Activated CD4-positive, CD25-positive, alpha-beta regulatory T cell treated with anti-CD3 and anti-CD28 coated beads, Interleukin-2, amount 50 U/mL, for 24 hours (primary cell): ENCODE measurements around the gene S100P.
A peak's percentile ranks its signal among the peaks of the same experiment; 100 is the strongest.

Experiments
- ATAC-seq, 2 donors: fragments of 150-1000 bp; cut with Tn5 transposase; one replicate each; pipeline ENCODE4 v1.10.0; 2021; ENCODE audit warnings: mild to moderate bottlenecking in 1 of 2, moderate library complexity in 1 of 2

Gene S100P

DNA sequence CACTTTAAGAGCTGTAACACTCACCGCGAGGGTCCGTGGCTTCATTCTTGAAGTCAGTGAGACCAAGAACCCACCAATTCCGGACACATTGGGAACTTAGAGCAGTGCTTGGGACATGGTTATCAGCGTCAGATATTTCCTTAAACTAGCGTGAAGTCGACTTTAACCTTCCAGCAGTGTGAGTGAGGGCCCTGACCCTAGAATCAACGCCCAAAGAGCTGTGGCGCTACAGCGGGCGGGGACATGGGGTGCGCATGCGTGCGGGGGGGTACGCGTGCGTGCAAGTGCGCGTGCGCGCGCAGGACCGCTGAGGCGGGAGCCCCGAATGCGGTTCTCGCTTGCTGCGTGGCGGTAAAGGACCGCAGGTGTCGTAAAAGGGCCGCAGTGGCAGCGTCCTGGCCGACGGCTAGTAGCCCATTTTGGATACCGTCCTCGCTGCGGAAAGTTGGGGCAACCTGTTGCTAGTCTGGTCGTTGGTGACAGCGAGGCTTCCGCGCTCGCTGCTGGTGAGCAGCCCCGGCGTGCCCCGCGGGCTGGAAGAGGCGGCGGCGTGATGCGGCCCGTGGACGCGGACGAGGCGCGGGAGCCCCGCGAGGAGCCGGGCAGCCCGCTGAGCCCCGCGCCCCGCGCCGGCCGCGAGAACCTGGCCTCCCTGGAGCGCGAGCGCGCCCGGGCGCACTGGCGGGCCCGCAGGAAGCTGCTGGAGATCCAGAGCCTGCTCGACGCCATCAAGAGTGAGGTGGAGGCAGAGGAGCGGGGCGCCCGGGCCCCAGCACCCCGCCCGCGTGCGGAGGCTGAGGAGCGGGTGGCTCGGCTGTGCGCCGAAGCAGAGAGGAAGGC, 19.8 kb upstream of the S100P start:
- peak; percentile 83 to 87 for ATAC-seq

DNA sequence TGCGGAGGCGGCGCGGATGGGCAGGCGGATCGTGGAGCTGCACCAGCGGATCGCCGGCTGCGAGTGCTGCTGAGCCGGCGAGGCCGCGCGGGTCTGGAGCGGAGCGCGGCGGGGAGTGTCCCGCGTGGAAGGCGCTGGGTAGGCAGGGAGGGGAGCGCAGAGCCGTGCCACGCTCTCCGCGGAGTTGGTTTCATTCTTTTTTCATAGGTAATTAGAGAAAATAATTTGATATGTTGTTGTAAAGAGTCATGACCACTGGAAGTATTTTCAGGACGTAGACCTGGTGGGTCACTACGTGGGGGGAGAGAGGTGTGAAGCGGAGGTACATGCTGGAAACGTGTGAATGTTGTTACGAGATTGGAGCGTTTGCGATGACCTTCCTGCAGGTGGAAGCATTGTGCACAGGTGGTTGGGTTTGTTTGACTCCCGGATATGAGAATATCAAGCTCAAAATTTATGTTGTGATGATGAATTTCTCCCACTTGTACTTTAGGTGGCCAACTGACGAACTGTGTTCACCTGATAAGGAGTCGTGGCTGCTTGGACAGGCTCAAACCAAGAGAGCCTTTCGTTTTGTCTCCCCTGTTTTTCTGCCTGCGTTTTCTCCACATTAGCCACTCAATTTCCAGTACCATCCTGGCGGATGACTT, 19.1 kb upstream of the S100P start:
- ATAC-seq: peak; percentile 32 to 44

DNA sequence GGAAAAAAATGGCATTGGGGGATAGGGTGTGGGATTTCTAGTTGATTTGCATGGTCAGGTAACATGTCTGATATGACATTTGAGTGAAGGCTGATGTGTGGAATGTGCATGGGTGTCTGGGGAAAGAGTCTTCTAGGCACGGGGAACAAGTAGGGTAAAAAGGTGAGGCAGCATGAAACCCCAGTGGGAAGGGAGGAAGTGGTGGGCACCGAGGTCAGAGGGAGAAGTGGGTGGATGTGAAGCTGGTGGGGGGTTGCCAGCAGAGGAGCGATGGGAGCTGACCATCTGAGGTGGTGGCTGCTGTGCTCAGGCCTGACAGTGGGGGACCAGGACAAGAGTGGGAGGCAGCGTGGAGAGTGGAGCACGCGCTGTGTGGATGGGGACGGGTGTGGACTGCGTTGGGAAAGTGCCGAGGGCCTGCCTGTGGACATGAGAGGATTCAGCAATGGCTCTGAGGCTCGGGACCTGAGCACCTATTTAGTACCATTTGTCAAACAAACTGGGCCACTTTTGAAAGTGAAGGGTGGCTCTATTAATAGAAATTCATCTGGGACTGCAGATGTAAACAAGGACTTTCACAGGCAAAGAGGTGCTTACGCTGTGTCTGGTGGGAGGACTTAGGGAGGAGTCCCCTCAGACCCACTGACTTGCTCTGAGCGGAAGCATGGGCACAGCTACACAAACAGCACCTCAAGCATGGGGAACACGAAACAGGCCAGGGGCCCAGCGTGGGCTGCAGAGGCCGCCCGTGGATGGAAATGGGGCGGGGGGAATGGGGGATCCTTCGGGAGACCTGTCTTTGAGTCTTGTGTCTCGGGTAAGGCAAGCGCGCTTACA, 16.7 kb upstream of the S100P start:
- ATAC-seq: no peak

DNA sequence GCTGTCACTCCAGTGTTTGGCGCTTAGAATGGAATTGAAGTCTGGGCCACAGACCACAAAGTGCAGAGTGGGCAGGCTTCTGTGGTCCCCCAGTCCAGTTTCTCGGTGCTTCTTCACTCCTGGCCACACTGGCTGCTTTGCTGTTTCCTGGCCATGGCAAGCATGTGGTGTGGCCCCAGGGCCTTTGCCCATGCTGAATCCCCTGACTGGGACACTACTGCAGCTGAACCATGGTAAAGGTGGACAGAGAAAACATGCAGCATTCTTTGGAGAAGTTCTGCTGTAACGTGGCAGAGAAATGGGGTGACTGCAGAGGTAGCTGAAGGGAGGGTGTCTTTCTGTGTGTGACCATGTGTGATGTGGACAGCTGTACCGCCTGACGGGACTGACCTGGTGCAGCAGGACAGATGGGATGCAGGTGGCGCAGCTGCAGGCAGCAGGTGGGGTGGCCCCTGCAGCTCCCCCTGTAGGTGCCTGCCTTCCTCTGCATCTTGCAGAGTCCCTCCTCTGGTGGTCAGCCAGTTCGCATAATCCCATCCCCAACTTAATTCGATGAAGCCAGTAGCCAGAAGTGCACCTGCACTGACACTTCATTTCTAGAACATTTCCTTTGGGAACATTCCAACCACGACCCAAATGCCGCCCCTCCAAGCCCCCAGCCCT, 13.2 kb upstream of the S100P start:
- ATAC-seq: no peak

DNA sequence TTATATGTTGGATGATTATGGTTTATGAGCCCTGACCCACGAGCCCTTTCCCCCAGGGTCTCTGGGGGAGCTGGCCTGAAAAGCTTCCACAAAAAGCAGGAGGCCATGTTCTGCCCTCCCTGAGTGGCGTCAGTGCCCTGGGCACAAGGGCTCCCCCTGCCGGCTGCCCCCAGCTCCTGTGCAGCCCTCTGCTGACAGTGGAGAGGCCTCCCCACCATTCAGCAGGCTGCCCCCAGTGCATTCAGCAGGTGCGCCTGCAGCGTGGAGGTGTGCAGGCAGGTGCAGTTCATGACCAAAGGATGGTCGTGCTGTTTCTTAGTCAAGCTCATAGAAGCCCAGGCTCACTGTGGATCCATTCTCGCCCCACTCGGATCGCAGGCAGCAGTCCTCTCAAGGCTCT, 12.5 kb upstream of the S100P start:
- ATAC-seq: no peak

DNA sequence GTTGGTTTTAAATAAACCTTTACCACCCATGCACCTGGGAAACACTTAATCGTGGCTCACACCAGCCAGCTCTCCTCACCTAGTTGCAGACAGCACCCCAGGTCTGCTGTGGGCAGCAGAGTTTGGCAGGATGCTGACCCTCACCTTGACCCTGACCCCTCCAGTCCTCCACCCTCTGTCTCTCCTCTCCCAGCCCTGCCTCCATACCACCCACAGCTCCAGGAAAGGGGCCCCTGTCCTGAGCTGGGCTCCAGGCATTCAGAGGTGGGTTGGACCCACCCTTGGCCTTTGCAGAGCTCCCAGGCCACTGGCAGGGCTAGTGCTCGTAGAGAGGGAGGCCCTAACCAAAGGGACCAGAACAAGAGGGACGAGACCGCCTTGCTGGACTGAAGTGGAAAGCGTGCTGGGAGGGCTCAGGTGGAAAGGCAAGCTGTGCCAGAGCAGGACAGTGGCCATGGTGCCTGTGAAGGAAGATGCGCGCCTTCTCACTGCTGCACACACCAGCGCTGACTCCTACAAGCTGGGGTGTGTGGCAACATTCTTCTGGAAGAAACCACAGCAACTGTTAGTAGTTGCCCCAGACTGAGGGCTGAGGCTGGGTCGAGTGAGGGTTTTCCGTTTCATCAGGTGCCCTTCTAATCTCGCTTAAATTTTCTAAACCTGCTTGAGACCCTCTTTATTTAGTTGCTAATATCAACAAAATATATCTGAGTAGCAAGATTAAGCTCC, 10.7 kb upstream of the S100P start:
- no peak for ATAC-seq

DNA sequence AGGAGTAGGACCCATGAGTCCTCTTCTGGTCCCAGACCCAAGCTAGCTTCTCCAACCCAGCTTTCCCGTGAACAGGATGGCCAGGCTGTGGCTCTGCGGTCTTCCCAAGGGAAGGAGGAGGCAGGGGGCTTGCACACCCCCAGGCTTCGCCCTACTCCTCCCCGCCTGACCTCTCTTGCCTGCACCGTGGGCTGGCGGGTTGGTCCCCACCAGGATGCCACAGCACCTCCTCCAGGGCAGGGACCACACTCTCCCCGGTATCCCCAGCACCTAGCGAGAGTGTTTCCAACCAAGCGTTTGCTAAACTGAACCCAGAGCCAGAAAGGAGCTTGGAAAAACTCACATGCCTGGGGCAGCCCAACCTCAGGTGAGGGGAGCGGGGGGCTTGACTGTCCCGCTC, 9.0 kb upstream of the S100P start:
- ATAC-seq: no peak

DNA sequence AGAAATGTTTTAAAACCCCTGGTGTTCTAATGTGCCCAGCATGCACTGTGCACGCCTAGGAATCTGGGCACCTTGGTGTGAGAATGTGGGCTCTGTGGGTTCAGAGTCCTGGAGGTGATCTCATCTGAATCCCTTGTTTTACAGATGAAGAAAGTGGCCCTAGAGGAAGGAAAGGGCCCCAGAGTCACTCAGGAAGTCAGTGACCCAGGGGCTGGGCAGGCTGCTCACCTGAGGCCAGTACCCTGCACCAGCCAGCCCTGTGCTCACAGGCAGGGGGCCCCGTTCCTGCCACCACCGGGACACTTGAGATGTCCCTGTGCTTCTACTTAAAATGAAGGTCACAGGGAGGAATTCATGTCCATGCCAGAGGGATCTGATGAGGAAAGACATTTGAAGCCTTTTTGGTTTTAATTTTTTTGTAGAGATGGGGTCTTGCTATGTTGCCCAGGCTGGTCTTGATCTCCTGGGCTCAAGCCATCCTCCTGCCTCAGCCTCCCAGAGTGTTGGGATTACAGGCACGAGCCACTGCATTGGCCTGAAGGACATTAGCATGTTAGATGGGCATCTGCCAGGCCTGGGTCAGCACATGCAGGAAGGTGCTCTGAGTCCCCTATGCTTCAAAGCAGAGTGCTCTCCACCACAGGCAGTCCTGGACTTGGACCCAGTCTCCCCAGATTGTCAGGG, 7.4 kb upstream of the S100P start:
- no peak for ATAC-seq

DNA sequence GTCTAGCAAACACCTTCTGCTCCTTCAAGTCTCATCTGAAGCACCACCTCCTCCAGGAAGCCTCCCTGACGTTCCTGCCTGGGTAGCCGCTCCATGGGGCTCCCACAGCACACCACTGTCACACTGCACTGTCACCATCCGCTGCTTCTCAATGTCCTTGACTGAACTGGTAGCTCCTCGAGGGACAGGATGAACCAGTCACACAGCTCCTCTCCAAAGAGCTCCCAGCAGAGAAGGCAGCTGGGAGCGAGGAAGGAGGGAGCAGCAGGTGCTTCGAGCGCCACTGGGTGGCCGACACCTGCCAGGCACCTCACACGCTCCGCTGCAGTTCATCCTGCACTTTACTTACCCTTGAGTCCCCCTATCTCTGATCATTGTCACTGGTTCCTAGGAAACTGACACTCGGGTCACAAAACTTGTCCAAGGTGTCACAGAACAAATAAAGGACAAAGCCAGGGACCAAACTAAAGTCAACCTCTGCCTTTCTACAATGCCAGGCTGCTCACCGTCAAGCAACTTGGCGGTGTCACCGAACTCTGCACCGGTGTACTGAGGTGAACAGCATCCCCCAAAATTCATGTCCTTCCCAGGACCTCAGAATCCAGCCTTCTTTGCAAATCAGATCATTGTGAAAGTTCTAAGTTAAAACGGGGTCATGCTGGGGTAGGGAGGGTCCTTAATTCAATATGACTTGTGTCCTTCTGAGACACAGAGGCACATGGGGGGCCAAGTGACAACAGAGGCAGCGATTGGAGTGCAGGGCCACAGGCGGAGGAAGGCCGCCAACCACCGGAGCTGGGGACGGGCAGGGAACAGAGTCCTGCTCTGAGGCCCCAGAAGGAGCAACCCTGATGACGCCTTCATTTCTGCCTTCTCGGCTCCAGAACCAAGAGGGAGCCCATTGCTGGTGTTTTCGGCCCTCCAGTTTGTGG, 5.5 kb upstream of the S100P start:
- no peak for ATAC-seq

DNA sequence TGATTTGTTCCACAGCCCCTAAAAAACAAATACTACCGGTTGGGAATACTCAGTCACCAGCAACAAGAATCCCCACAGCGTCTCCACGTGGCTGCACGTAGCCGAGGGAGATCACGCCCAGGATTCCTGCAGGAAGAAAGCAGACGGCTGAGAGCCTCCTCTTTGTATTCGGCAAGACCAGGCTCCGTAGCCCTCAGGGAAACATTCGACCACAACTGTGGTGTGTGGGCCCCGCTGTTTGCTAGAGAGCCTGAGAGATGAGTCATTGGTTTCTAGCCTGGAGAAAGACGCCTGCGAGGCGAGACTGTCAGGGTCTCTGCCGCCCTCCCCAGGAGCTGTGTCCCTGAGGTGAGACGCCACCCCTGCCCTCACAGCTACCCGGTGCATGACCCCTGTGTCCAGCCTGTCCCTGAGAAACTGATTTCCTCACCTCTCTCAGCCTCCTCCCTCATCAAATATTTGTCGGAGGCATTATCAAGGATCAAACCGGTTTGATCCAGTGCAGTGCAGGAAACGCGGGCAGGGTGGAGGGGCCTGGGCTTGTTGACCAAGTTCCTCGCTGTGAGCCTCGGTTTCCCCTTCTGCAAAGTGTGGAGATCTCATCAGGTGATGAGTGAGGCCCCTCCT, 4.7 kb upstream of the S100P start:
- peak; percentile 95 to 98 for ATAC-seq

DNA sequence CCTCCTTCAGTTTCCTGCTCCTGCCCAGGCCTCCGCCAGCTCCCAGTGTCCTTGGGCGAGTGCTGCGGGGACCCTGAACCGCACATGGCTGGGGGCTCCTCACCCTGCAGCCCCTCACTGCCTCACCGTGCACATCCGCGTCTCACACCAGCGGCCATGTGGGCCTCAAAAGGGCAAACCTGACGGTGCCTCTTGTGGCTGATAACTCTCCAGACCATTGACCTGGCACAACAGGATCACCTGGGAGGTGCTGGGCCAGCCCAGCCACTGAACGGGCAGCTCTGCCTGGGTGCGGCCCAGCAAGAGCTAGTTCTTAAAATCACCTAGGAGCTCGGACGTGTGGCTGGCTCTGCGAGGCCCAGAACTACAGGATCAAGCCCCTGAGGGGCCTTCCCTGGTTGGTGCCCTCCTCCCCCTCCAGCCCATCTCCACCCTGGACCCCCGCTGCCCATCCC, 4.1 kb upstream of the S100P start:
- ATAC-seq: no peak

DNA sequence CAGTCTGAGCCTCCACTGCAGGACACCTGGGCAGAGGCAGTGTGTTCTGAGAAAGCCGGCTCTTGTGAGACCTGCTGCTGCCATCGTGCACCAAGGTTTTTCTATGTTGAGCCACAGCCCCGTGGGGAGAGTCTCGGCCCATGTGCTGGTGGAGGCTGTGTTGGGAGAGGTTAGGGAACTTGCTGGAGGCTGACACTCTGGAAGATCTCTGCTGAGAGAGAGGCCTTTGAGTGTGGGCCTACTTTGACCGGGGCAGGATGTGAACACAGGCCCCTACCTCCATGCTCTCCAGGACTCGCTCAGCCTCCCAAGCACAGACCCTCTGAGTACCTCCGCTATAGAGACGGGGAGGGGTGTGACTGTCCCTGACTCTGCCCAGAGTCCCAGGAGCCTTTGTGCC, 1.3 kb upstream of the S100P start:
- no peak for ATAC-seq

DNA sequence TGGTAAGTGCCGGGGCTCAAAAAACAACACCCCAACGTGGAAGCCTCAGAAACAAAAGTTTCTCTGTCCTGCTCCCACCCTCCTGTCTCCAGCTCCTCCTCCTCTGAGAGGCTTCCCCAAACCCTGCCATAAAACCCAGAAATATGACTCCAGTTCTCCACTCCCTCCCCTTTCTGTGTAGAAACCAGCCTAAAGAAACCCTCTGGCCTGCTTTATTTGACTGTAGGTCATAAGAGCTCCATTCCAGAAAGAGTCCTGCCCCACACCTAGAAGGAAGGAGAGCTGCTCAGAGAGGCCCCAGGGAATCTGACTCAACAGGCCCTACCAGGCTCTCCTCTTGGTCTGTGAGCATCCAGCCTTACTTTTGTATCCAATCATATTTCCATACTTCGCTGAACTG, 872 bp upstream of the S100P start:
- no peak for ATAC-seq

DNA sequence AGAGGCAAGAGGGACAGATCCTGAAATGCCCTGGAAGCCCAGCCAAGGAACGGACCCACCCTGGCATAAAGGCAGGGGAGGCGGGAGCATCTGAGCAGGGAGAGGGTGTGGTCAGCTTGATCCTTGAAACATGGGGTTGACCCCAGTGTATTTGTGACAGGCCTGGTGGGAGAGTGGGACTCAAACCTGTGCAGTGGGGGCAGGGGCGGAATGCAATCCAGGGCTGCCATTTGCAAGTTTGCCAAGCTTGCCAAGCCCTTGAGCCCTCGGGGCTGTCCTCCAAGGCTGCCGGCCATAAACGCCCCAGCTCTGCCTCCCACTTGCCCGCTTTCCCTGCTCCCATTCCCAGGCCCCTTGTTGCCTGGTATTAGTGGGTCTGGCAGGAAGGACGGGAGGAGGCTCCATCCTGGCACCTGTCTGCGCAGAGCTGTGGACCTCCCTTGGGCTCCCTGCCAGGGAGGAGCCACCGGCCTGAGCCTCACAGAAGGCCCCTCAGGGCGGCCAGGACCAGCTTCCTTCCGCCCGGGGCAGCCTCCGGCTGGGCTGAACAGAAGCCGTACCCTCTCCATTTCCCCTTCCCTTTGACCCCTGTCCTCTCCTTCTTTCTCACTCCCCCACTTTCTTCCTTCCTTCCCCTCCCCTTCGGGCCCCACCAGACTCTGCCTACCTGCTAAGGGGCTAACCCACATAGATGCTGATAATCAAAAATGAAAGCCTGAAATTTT, 661 bp downstream of the S100P start:
- no peak for ATAC-seq

DNA sequence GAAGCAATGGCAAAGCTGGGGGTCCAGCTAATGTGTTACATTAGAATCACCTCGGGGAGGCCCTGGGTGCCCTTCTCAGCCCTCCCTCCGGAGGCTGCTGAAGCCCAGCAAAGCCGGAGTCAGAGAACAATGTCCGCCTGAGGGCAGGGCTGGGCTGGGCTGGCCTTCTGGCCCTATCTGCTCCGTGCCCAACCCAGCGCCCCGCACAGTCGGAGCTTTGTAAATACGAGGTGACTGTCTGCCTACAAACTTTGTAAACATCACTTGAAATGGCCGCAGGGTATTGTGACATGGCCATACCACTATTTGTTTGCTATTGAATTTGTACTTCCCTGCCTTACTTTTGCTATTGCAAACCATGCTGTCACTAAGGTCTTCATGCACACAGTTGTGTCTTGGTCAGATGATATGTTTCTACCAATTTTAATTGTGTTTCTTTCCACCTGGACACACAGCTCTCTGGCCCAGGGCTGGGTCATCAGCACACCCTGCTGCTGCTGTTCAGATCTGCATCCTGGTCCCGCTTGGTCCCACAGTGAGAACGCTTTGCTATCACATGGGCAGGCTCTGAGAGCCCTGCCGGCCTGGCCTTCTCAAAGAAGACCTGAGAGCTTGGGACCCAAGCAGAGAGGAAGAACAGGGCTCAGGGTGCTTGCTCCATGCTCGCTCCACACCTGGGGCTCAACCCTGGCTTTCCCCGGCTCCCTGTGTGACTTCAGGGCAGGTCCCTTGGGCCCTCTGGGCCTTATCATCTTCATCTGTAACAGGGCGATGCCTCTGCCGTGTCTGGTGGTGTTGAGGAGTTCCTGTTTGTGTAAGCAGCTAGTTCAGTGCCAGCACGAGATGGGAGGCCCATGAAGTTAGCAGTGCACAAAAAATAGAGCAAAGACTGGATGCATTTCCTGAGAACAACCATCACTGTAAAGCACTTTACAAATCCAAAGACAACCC, 2.3 kb downstream of the S100P start:
- ATAC-seq: peak; percentile 64 to 68

DNA sequence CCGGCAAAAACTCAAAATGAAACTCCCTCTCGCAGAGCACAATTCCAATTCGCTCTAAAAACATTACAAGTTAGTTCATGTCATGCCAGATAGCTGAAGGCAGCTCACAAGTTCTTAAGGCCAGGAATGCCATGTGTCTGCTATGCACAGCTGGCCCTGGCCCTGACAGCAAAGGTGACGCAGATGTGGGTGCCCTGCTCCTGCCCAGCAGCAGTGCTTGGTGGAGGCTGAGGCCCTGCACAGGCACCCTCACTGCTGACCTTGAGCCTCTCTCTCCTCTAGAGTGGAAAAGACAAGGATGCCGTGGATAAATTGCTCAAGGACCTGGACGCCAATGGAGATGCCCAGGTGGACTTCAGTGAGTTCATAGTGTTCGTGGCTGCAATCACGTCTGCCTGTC, 2.9 kb downstream of the S100P start:
- peak; percentile 54 to 59 for ATAC-seq

DNA sequence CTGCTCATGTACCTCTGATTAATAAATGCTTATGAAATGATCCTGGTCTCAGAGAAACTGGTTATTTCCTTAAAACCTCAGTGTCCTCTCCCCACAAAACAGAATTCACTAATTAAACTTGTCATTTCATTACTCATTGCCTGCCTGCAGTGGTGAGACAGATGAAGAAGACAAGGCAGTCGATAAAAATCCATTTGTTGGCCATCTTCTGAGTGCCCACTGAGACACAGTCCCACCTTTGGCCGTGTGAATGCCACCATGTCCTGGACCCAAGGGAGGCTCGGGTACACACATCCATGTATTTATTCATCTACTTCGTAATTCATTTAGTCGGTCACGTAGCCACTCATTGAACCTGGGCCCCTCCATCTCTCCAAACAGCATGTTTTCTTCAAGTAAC, 3.5 kb downstream of the S100P start:
- no peak for ATAC-seq

DNA sequence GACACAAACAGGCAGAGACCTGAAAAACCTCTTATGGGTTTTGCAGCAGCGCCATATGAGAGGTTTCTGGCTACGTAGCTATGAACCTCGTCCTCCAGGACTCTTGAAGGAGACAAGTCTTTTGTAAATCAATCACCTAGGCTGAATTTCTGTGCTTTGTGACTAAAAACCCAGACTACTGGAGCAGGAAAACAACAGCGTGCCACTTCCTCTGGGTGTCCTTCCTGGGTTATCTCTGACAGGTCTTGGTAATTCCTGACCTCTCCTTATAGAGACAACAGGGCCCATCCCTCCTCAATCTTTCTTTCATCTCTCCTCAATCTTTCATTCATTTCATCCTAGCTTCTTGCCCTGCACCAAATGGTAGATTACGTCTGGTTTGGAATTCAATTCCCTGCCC, 5.7 kb downstream of the S100P start:
- no peak for ATAC-seq
